Activated CD8-positive, alpha-beta memory T cell treated with anti-CD3 and anti-CD28 coated beads for 1 hour (primary cell): ENCODE results near the gene TYMS.
"Not testable (repeated sequence)": the region's sequence is repeated elsewhere in the genome, so short reads cannot be mapped to it uniquely, and the experiment has no call there.

Experiments
- DNase-seq, 2 donors: peaks; one replicate each; pipeline ENCODE4 v3.0.0-alpha.2; 2020; ENCODE audit warnings: low read depth in 1 of 2; ENCODE audit errors: extremely low read depth in 1 of 2

Gene TYMS

GRCh38 chr18:676736-677135, 19.3 kb downstream of the TYMS start:
- no peak for DNase-seq

- no peak for DNase-seq
Observed at GRCh38 chr18:677145-677544, 19.7 kb downstream of the TYMS start.

GRCh38 chr18:677951-678381, 20.5 kb downstream of the TYMS start:
- no peak for DNase-seq

- DNase-seq: no peak
Observed at GRCh38 chr18:678482-679182, 21.2 kb downstream of the TYMS start.

- DNase-seq: no peak
Observed at GRCh38 chr18:679516-679915, 22.1 kb downstream of the TYMS start.

GRCh38 chr18:680392-680791, 22.9 kb downstream of the TYMS start:
- DNase-seq: no peak

- no peak for DNase-seq
Observed at GRCh38 chr18:681985-682384, 24.5 kb downstream of the TYMS start.

GRCh38 chr18:682416-682815, 25.0 kb downstream of the TYMS start:
- DNase-seq: not testable (repeated sequence)

GRCh38 chr18:682833-683232, 25.4 kb downstream of the TYMS start:
- no peak for DNase-seq

- no peak for DNase-seq
Observed at GRCh38 chr18:683531-683930, 26.1 kb downstream of the TYMS start.

GRCh38 chr18:685438-685837, 28.0 kb downstream of the TYMS start:
- DNase-seq: no peak

GRCh38 chr18:686339-687111, 29.1 kb downstream of the TYMS start:
- no peak for DNase-seq

GRCh38 chr18:688323-688722, 30.9 kb downstream of the TYMS start:
- no peak for DNase-seq

GRCh38 chr18:692824-693223, 35.4 kb downstream of the TYMS start:
- no peak for DNase-seq

GRCh38 chr18:693466-694187, 36.2 kb downstream of the TYMS start:
- no peak for DNase-seq

- no peak for DNase-seq
Observed at GRCh38 chr18:697012-697411, 39.6 kb downstream of the TYMS start.

- no peak for DNase-seq
Observed at GRCh38 chr18:697800-698199, 40.3 kb downstream of the TYMS start.

- DNase-seq: no peak
Observed at GRCh38 chr18:703213-703967, 45.9 kb downstream of the TYMS start.

- DNase-seq: no peak
Observed at GRCh38 chr18:706405-706804, 49.0 kb downstream of the TYMS start.

GRCh38 chr18:708096-708495, 50.6 kb downstream of the TYMS start:
- DNase-seq: no peak

GRCh38 chr18:709771-710170, 52.3 kb downstream of the TYMS start:
- DNase-seq: no peak
